Large intestine (tissue), 3 donors: ENCODE results near the gene MTHFD1L. TPM values are rescaled to one million over a fixed set of nuclear protein-coding genes. Genes with fewer than 3 reads are reported as not detected.

Experiments used
- DNase-seq, 2 donors: peaks; one replicate each; pipeline versions ENCODE4 v3.0.0 to v3.0.0-alpha.2; 2013
- H3K27ac ChIP-seq: one replicate; pipeline ENCODE4 v1.5.1; 2013; ENCODE audit warnings: low read length
- H3K27me3 ChIP-seq: 2 replicates; pipeline ENCODE4 v1.6.1; 2013; ENCODE audit warnings: low read length; ENCODE audit not compliant: control insufficient read depth, insufficient read depth
- H3K36me3 ChIP-seq: 2 replicates; pipeline ENCODE4 v1.6.1; 2013; ENCODE audit warnings: low read length; ENCODE audit not compliant: control insufficient read depth, insufficient read depth
- H3K4me1 ChIP-seq: one replicate; pipeline ENCODE4 v1.6.1; 2013; ENCODE audit warnings: low read length; ENCODE audit not compliant: control insufficient read depth, insufficient read depth
- H3K4me3 ChIP-seq: one replicate; pipeline ENCODE4 v1.5.1; 2013; ENCODE audit warnings: low read length
- H3K9me3 ChIP-seq: one replicate; pipeline ENCODE4 v1.6.1; 2013; ENCODE audit warnings: mild to moderate bottlenecking, low read depth, low read length, moderate library complexity; ENCODE audit not compliant: control insufficient read depth
- WGBS: methylation state at CpG from one replicate; pipeline ENCODE4 v1.1.5; 2013; ENCODE audit warnings: low lambda C conversion rate; ENCODE audit not compliant: insufficient coverage; 5-methylcytosine and 5-hydroxymethylcytosine counted together
- polyA plus RNA-seq: library from polyadenylated mRNA; unstranded; fragments of 120-200 nt; gene quantifications from one replicate; pipeline ENCODE4 v1.2.1, GENCODE V29; 2013

MTHFD1L gene
- polyA plus RNA-seq, 1 donor = 11.7 TPM

DNA sequence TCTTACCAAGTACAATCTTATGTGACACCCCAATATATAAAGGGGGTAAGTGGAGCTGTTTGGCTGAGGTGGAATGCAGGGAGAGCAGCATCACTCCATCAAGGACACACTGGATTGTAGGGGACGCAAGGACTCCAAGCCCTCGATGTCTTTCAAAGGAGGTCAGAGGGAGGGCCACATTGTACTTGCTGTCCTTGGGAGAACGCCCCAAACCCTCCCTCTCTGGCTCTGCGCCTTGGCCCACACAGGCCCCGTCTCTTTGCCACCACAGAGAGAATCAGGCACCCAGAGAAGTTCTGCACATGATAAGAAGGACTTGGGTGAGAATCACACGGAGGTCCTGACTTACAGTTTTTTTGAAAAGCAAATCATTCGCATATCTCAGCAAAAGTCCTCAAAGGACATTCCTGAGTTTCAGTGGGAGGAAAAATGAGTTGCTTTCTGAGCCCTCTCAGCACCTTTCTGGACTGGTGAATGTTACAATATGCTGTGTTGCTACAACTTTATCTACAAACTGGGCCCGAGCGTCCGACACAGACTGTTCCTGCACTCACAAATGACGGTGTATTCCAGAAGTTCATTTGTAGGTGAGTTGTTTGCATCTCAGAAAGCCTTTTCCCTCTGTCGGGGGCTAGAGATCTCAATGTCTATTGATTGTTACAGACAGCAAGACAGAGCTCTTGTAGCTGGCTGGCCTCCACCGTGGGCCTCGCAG lies 281.8 kb downstream of the MTHFD1L start:
- Histone ChIP-seq H3K27me3 (no peaks in the 10 kb centered on the region), H3K36me3 (no peaks in the 10 kb centered on the region), H3K4me3 (no peak overlapping the region), H3K9me3 (no peaks in the 10 kb centered on the region), H3K4me1 (no peaks in the 10 kb centered on the region), H3K27ac (no peak overlapping the region)
- 100% methylated on average over 1 of the region's 14 CpGs for WGBS
- no peak for DNase-seq

DNA sequence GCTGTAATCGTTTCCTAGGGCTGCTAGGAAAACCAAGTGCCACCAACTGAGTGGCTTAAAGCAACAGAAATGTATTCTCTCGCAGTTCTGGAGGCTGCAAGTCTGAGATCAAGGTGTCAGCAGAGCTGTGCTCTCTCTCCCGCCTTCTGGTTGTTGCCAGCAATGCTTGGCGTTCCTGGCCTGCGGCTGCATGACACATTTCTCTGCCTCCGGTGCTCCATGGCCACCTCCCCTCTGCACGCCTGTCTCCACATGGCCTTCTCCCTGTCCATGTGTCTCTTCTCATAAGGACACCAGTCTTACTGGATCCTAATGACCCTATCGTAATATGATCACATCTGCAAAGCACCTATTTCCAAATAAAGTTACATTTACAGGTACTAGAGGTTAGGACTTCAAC lies 282.6 kb downstream of the MTHFD1L start:
- whole genome bisulfite sequencing = no CpG with 5 or more reads among the region's 8 CpGs
- H3K4me3 ChIP-seq = no peak overlapping the region
- no peaks in the 10 kb centered on the region for H3K9me3 ChIP-seq
- H3K36me3 ChIP-seq = no peaks in the 10 kb centered on the region
- DNase-seq = no peak
- no peaks in the 10 kb centered on the region for H3K27me3 ChIP-seq
- H3K4me1 ChIP-seq = no peaks in the 10 kb centered on the region
- no peak overlapping the region for H3K27ac ChIP-seq

DNA sequence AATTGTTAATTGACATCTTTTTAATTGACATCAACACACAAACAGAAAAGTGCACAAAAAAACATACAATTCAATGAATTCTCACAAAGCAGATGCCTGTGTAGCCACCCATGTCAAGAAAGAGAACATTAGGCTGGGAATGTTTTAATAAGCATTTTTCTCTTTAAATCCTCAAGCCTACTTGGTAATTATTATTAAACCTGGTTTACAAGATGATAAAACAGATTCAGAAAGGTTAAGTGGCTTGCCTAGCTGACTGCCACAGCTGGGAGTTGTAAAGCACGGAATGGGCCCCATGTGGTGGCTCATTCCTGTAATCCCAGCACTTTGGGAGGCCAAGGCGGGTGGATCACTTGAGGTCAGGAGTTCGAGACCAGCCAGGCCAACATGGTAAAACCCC lies 284.3 kb downstream of the MTHFD1L start:
- H3K9me3 ChIP-seq = no peaks in the 10 kb centered on the region
- no peak for DNase-seq
- H3K27me3 ChIP-seq = no peaks in the 10 kb centered on the region
- WGBS = no CpG with 5 or more reads among the region's 3 CpGs
- no peaks in the 10 kb centered on the region for H3K36me3 ChIP-seq
- no peak overlapping the region for H3K4me3 ChIP-seq
- H3K27ac ChIP-seq = no peak overlapping the region
- H3K4me1 ChIP-seq = no peaks in the 10 kb centered on the region
